ENCODE measurements around the gene HEPACAM2. TPM values are rescaled to one million over a fixed set of nuclear protein-coding genes. Genes with fewer than 3 reads are reported as not detected.

Gene HEPACAM2
- total RNA-seq, 2 experiments from 2014 or later, result not detected

DNA sequence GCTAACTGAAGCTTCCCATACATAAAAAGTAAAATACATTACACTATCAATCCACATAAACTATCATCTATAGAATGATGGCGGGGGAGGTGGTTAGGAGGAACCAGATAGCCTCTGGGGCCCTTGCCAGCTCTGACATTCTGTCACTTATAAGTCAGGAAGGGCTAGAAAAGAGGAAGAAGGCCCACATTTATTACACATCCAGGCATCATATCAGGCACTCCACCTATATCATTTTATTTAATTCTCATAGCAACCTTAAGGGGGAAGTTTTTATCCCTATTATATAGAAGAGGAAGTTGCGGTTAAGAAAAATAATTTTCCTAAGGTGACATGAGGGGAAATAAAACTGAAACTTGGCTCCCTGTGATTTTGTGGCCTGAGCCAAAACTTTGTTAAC, 29.9 kb downstream of the HEPACAM2 start:
- TF ChIP-seq, protein P1, sequence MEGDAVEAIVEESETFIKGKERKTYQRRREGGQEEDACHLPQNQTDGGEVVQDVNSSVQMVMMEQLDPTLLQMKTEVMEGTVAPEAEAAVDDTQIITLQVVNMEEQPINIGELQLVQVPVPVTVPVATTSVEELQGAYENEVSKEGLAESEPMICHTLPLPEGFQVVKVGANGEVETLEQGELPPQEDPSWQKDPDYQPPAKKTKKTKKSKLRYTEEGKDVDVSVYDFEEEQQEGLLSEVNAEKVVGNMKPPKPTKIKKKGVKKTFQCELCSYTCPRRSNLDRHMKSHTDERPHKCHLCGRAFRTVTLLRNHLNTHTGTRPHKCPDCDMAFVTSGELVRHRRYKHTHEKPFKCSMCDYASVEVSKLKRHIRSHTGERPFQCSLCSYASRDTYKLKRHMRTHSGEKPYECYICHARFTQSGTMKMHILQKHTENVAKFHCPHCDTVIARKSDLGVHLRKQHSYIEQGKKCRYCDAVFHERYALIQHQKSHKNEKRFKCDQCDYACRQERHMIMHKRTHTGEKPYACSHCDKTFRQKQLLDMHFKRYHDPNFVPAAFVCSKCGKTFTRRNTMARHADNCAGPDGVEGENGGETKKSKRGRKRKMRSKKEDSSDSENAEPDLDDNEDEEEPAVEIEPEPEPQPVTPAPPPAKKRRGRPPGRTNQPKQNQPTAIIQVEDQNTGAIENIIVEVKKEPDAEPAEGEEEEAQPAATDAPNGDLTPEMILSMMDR (IDR thresholded peaks at IDR 0.05), result no peak
- peaks cover 19% of the 10 kb centered on the region for H3K27me3 Mint-ChIP-seq
- CTCF ChIA-PET, result no interaction called here

DNA sequence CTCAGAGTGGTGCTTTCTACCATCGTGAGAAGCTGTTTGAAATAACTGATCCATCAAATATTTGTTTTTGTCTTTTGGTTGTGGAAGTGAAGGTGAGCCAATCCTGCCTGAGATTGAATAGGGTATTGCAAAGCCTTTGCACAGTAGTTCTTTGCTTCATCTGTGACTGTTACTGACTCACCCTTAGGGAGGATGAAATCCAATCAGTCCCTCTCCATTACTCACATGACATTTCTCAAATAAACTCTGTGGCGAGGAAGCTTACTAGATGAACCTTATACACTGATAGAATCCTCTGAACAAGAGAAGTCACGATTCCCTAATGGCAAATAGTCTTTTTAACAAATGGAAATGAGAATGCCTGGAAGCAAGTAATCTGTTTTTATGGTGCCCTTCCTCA, 31.9 kb downstream of the HEPACAM2 start:
- no peak overlapping the region for H3K27ac Mint-ChIP-seq
- no peaks in the 10 kb centered on the region for H3K9me3 Mint-ChIP-seq
- peaks cover 25% of the 10 kb centered on the region for H3K27me3 Mint-ChIP-seq
- ChIA-PET POLR2A (no interaction called here), CTCF (no interaction called here)
- no peaks in the 10 kb centered on the region for H3K4me1 Mint-ChIP-seq (ENCODE audit: low read depth)
- TF ChIP-seq, protein P1 (IDR thresholded peaks at IDR 0.05), result no peak
- intact Hi-C loops (cut with micrococcal nuclease), result no loop called here
- DNase-seq, result no peak
- no peak overlapping the region for H3K4me3 Mint-ChIP-seq
- ATAC-seq, result no peak
- H3K36me3 Mint-ChIP-seq (ENCODE audit: low read depth), result no peaks in the 10 kb centered on the region

More for the DNA sequence above, 29.9 kb downstream of the HEPACAM2 start:
- no peaks in the 10 kb centered on the region for H3K36me3 Mint-ChIP-seq (ENCODE audit: low read depth)
- ATAC-seq (no peak), DNase-seq (no peak)
- POLR2A ChIA-PET, result no interaction called here
- H3K4me1 Mint-ChIP-seq (ENCODE audit: low read depth), result no peaks in the 10 kb centered on the region
- intact Hi-C loops (cut with micrococcal nuclease), result no loop called here
- H3K9me3 Mint-ChIP-seq, result no peaks in the 10 kb centered on the region
- H3K4me3 Mint-ChIP-seq, result no peak overlapping the region
- H3K27ac Mint-ChIP-seq, result no peak overlapping the region

DNA sequence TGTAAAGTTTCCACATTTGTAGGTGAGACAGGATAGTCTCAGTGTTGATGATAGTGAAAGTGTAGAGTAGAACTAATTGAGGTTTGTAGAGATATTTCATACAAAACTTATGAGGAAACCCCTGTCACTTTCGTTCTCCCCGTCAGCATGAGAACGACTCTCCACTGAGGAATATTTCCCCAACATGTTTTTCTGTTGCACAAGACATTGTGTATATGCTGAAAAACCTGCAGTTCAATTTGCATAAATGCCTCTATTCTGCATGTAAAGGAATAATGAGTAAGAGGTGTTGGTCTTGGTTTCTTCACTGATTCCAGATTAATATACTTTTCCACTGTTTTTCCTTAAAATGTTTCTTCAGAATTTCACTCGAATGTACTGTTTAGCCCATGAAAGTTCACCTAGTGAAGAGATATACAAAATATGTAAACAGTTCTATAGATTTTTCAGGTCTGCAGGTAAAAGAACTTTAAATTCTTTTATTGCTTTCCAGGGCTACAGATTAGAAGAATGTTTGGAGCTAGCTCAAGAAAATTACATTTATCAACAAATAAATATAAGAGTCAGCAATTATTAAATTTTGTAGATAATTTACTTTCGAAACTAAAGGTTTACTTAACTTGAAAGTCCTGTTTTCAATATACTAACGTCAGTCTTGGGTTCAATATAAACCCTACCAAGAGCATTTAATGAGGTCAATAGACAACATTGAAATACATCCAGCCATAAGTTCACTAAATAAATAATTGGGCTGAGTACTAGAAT, 37.2 kb downstream of the HEPACAM2 start:
- Mint-ChIP-seq H3K27me3 (peaks cover 24% of the 10 kb centered on the region), H3K9me3 (no peaks in the 10 kb centered on the region), H3K36me3 (ENCODE audit: low read depth) (no peaks in the 10 kb centered on the region), H3K4me3 (no peak overlapping the region), H3K27ac (no peak overlapping the region), H3K4me1 (ENCODE audit: low read depth) (peaks cover 8% of the 10 kb centered on the region)
- ChIA-PET CTCF (no interaction called here), POLR2A (no interaction called here)
- DNase-seq (no peak), ATAC-seq (no peak)
- intact Hi-C loops (cut with micrococcal nuclease), result no loop called here
- TF ChIP-seq, protein P1 (IDR thresholded peaks at IDR 0.05), result no peak

DNA sequence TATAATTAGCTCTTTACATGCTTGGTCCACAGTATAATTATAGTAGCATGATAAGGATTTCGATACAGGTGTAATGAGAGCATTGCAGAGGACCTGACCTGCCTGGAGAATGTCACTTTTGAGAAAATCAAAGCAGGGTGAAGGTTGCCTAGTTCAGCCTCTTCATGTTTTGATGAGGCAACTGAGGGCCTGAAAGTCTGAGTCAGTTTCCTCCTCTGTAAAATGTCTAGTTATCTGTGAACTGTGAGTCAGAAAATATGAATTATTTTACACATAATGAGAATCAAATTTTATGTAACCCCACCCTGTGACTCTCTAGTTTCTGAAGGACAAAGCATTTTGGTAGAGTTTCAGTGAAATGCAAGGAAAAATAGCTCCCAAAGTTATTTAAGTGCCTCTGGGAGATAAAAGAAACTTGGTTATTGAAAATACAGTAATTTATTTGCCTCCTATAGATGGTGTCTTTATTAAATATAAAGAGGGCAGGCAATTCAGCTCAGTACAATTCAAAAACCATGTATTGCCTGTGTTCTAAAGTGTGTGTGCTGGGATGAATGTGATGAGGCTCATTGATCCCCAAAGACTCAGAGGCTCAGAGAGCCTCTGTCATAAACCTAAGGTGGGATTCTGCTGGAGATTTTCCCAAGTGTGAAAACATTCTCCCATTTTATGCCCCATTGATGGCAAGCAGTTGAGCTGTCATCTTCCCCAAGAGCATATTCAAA, 40.8 kb downstream of the HEPACAM2 start:
- H3K27me3 Mint-ChIP-seq, result peaks cover 25% of the 10 kb centered on the region
- TF ChIP-seq, protein P1 (IDR thresholded peaks at IDR 0.05), result no peak
- no peaks in the 10 kb centered on the region for H3K36me3 Mint-ChIP-seq (ENCODE audit: low read depth)
- H3K4me1 Mint-ChIP-seq (ENCODE audit: low read depth), result peaks cover 8% of the 10 kb centered on the region
- H3K27ac Mint-ChIP-seq, result no peak overlapping the region
- no peak overlapping the region for H3K4me3 Mint-ChIP-seq
- intact Hi-C loops (cut with micrococcal nuclease), result no loop called here
- peak; percentile 10 for DNase-seq
- ChIA-PET CTCF (interaction anchor here (0.9 to 1.7 kb wide), 4 partner anchors 9 to 61 kb away, joined by 3 to 5 read pairs (median 4); partner anchors contain the start of gene VPS50), POLR2A (no interaction called here)
- peak; percentile 87 for ATAC-seq
- H3K9me3 Mint-ChIP-seq, result no peaks in the 10 kb centered on the region

DNA sequence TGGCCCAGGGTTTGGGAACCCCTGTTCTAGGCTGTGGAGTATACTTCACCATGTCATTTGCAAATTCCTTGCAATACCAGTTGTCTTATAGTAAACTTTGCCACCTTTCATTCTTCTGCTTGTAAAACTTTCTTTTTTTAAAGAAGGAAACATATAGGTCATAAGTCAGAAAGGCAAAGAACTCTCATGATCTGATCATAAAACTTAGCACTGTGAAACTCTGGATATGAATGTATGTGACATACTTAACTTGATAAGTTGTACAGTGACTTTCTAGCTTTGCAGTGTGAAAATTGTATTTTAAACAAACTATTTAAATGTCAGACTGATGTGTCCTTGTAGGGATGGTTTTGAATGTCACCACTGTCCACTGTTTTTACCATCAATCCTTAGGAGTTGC, 47.1 kb downstream of the HEPACAM2 start:
- Mint-ChIP-seq H3K9me3 (no peaks in the 10 kb centered on the region), H3K4me3 (no peak overlapping the region), H3K27me3 (peaks cover 13% of the 10 kb centered on the region), H3K27ac (no peak overlapping the region), H3K36me3 (ENCODE audit: low read depth) (no peaks in the 10 kb centered on the region), H3K4me1 (ENCODE audit: low read depth) (no peaks in the 10 kb centered on the region)
- no peak for DNase-seq
- intact Hi-C loops (cut with micrococcal nuclease), result no loop called here
- TF ChIP-seq, protein P1 (IDR thresholded peaks at IDR 0.05), result no peak
- ATAC-seq, result no peak
- POLR2A ChIA-PET, result no interaction called here
- CTCF ChIA-PET, result interaction anchor here (1.1 to 2.7 kb wide), 3 partner anchors 14 to 50 kb away, joined by 3 to 10 read pairs (median 4); no protein-coding TSS in a partner anchor

All from activated CD8-positive, alpha-beta T cell treated with anti-CD3 and anti-CD28 coated beads for 36 hours (primary cell).